HG03354 (cell line): ENCODE results near the gene PCDHB7.
"Not testable (repeated sequence)": the region's sequence is repeated elsewhere in the genome, so short reads cannot be mapped to it uniquely, and the experiment has no call there.

ENCODE experiments used
- ATAC-seq: cut with Tn5 transposase; IDR thresholded peaks from one replicate; pipeline ENCODE4 v1.9.1; 2021; ENCODE audit warnings: mild to moderate bottlenecking; ENCODE audit not compliant: unreplicated experiment, poor library complexity, severe bottlenecking

The PCDHB7 gene

DNA sequence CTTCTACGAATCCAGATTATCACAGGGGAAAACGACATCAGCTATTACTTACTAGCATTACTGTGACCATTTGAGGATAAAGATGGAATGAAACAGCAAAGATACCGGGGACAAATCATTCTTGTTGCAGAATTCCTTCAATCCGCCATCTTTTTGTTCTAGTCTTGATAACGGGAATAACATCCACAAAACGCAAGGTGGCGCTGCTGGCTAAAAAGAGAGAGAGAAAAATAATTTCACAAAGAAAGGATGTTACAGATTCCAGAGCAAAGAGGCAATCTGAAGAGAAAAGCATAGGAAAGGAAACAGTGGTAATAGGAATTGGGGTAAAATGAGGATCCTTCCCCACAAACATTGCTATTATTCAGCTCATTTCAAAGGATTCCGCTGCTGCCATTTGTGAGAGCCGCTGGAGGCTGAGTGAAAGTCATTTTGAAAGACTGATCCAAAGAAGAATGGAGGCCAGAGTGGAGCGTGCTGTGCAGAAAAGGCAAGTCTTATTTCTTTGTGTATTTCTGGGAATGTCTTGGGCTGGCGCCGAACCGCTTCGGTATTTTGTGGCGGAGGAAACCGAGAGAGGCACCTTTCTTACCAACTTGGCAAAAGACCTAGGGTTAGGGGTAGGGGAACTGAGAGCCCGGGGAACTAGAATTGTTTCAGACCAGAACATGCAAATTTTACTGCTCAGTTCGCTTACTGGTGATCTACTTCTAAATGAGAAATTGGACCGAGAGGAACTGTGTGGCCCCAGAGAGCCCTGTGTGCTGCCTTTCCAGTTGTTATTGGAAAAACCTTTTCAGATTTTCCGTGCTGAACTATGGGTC is at the start of gene PCDHB7:
Gene PCDHB7 (plus strand): TSS at position 264 of the 824 bp plus-strand sequence. CDS start 192 bp downstream, at position 456.
- no peak for ATAC-seq

GRCh38 chr5:141123396-141124135 is 48.9 kb upstream of the PCDHB7 start:
- ATAC-seq = not testable (repeated sequence)

GRCh38 chr5:141127305-141127704 is 45.1 kb upstream of the PCDHB7 start:
- ATAC-seq = no peak

- ATAC-seq = no peak
Observed at GRCh38 chr5:141135030-141135717, 37.3 kb upstream of the PCDHB7 start, which contains the start of gene PCDHB5. Gene PCDHB5, plus strand, starts transcription at chr5:141135206. Its CDS starts 229 bp downstream, at chr5:141135435.

GRCh38 chr5:141135718-141136266 is 36.7 kb upstream of the PCDHB7 start:
- no peak for ATAC-seq

DNA sequence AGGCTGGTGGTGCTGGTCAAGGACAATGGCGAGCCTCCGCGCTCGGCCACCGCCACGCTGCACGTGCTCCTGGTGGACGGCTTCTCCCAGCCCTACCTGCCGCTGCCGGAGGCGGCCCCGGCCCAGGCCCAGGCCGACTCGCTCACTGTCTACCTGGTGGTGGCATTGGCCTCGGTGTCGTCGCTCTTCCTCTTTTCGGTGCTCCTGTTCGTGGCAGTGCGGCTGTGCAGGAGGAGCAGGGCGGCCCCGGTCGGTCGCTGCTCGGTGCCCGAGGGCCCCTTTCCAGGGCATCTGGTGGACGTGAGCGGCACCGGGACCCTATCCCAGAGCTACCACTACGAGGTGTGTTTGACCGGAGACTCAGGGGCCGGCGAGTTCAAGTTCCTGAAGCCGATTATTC is 35.1 kb upstream of the PCDHB7 start:
- not testable (repeated sequence) for ATAC-seq

DNA sequence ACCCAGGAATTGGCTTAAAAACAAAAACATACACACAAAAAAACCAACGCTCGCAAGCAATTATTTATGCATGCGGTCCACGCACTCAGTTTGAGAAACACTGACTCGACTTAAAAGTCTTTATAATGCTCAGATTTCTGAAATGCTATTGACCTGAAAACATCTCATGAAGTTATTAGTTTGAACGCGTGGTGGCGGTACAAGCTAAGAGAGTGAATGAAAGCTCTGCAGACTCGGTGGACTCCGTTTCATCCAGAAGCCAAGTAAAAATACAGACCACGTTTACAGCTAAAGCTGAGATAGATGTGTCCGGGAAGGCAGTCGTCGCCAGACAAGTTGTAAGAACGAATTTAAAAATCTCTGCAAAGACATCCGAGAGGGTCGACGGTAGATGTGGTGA is 22.6 kb upstream of the PCDHB7 start, which contains the start of gene PCDHB6:
Gene PCDHB6 (plus strand): TSS at position 246 of the 400 bp plus-strand sequence. CDS start 201 bp downstream, outside the sequence.
- no peak for ATAC-seq

DNA sequence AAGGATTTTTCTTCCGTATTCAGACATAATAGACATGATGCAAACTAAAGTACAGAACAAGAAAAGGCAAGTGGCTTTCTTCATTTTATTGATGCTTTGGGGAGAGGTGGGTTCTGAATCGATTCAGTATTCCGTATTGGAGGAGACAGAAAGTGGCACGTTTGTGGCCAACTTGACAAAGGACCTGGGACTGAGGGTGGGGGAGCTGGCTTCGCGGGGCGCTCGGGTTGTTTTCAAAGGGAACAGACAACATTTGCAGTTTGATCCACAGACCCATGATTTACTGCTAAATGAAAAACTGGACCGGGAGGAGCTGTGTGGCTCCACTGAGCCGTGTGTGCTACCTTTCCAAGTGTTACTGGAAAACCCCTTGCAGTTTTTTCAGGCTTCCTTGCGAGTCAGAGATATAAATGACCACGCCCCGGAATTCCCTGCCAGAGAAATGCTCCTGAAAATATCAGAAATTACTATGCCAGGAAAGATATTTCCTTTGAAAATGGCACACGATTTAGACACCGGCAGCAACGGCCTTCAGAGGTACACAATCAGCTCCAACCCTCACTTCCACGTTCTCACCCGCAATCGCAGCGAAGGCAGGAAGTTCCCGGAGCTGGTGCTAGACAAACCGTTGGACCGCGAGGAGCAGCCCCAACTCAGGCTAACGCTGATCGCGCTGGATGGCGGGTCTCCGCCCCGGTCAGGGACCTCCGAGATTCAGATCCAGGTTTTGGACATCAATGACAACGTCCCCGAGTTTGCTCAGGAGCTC is 22.0 kb upstream of the PCDHB7 start:
- ATAC-seq = no peak

GRCh38 chr5:141150993-141151325 is 21.5 kb upstream of the PCDHB7 start:
- ATAC-seq = no peak

- not testable (repeated sequence) for ATAC-seq
Observed at GRCh38 chr5:141151632-141152031, 20.8 kb upstream of the PCDHB7 start.

DNA sequence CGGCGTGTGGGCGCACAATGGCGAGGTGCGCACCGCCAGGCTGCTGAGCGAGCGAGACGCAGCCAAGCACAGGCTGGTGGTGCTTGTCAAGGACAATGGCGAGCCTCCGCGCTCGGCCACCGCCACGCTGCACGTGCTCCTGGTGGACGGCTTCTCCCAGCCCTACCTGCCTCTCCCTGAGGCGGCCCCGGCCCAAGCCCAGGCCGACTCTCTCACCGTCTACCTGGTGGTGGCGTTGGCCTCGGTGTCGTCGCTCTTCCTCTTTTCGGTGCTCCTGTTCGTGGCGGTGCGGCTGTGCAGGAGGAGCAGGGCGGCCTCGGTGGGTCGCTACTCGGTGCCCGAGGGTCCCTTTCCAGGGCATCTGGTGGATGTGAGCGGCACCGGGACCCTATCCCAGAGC is 20.3 kb upstream of the PCDHB7 start:
- not testable (repeated sequence) for ATAC-seq

DNA sequence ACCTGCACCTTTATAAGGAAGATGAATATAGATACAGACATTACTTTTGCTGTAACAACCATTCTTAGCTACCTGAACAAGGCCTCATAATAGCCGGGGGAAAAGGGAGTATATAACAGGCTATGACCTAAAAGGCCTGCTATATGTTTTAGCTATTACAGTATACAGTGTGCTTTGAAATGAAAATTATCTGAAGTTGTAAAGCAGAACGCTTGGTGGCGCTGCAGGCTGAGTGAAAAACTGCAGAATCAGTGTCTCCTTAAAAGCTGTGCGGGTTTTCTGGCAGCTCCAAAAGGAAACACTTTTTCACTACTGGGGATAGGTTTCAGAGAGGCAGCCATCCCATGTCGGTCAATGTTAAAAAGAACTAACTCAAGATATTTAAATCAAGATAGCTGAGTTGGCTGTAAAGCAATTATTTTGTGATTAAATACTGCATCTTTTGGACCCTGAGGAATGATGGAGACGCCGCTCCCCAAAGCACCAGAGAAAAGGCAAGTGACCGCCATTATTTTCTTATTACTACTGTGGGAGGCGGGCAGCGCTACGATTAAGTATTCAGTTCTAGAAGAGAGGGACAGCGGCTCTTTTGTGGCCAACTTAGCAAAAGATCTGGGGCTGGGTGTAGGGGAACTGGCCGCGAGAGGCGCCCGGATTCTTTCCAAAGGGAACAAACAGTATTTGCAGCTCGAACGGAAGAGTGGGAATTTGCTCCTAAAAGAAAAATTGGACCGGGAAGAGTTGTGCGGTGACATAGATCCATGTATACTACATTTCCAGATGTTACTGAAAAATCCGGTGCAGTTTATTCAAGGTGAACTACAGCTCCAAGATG is 16.7 kb upstream of the PCDHB7 start:
- ATAC-seq = no peak

GRCh38 chr5:141157356-141157755 is 15.1 kb upstream of the PCDHB7 start:
- not testable (repeated sequence) for ATAC-seq

DNA sequence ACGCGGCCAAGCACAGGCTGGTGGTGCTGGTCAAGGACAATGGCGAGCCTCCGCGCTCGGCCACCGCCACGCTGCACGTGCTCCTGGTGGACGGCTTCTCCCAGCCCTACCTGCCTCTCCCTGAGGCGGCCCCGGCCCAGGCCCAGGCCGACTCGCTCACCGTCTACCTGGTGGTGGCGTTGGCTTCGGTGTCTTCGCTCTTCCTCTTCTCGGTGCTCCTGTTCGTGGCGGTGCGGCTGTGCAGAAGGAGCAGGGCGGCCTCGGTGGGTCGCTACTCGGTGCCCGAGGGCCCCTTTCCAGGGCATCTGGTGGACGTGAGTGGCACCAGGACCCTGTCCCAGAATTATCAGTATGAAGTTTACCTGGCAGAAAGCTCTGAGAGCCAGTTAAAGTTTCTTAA is 14.5 kb upstream of the PCDHB7 start:
- not testable (repeated sequence) for ATAC-seq

DNA sequence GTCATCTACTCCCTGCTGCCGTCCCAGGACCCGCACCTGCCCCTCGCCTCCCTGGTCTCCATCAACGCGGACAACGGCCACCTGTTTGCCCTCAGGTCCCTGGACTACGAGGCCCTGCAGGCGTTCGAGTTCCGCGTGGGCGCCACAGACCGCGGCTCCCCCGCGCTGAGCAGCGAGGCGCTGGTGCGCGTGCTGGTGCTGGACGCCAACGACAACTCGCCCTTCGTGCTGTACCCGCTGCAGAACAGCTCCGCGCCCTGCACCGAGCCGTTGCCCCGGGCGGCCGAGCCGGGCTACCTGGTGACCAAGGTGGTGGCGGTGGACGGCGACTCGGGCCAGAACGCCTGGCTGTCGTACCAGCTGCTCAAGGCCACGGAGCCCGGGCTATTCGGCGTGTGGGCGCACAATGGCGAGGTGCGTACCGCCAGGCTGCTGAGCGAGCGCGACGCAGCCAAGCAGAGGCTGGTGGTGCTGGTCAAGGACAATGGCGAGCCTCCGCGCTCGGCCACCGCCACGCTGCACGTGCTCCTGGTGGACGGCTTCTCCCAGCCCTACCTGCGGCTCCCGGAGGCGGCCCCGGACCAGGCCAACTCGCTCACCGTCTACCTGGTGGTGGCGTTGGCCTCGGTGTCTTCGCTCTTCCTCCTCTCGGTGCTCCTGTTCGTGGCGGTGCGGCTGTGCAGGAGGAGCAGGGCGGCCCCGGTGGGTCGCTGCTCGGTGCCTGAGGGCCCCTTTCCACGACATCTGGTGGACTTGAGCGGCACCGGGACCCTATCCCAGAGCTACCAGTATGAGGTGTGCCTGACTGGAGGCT is 2.1 kb downstream of the PCDHB7 start:
- ATAC-seq = not testable (repeated sequence)

GRCh38 chr5:141175933-141176332 is 3.5 kb downstream of the PCDHB7 start:
- no peak for ATAC-seq

DNA sequence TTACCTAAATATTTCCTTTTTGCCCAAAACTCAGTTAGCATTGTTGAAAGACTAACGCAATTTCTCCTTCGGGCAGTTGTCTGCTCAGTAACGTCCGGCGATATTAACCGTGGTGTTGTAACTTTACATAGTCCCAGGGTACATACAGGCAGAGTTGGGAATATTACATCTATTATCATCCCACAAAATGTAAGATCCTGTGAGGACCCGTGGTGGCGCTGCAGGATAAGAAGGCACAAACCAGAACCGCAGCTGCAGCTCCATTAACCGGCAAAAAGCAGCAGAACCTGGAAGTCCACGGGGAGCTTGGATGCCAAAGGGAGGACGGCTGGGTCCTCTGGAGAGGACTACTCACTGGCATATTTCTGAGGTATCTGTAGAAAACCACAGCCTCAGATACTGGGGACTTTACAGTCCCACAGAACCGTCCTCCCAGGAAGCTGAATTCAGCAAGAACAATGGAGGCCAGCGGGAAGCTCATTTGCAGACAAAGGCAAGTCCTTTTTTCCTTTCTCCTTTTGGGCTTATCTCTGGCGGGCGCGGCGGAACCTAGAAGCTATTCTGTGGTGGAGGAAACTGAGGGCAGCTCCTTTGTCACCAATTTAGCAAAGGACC is 5.2 kb downstream of the PCDHB7 start, which contains the start of gene PCDHB8:
Gene PCDHB8 (plus strand): TSS at position 214 of the 615 bp plus-strand sequence. CDS start 245 bp downstream, at position 459.
- not testable (repeated sequence) for ATAC-seq
